Neural progenitor cell (in vitro differentiated cells): ENCODE data around the gene TK2. TPM values are rescaled to one million over a fixed set of nuclear protein-coding genes. Genes with fewer than 3 reads are reported as not detected.

Experiments
- DNase-seq: peaks from one replicate; pipeline ENCODE4 v3.0.0-alpha.2; 2016; ENCODE audit warnings: low spot score
- H2AFZ ChIP-seq: fragments of 200-600 bp; sonication (generic); replicated peaks from 2 replicates; pipeline ENCODE4 v1.6.1; 2016; ENCODE audit warnings: antibody characterized with exemption
- H3F3A ChIP-seq: fragments of 200-600 bp; sonication (generic); 2 replicates; pipeline ENCODE4 v1.6.1; 2016; ENCODE audit warnings: antibody characterized with exemption, low read depth
- H3K27ac ChIP-seq: fragments of 200-600 bp; sonication (generic); 2 replicates; pipeline ENCODE4 v1.5.1; 2016; ENCODE audit warnings: mild to moderate bottlenecking
- H3K27me3 ChIP-seq: fragments of 200-600 bp; sonication (generic); 2 replicates; pipeline ENCODE4 v1.6.1; 2016; ENCODE audit warnings: mild to moderate bottlenecking, moderate library complexity
- H3K36me3 ChIP-seq: fragments of 200-600 bp; sonication (generic); 2 replicates; pipeline ENCODE4 v1.5.1; 2016
- H3K4me1 ChIP-seq: fragments of 200-600 bp; sonication (generic); 2 replicates; pipeline ENCODE4 v1.6.1; 2016; ENCODE audit warnings: mixed run types
- H3K4me2 ChIP-seq: fragments of 200-600 bp; sonication (generic); 2 replicates; pipeline ENCODE4 v1.6.1; 2016
- H3K4me3 ChIP-seq: fragments of 200-600 bp; sonication (generic); 2 replicates; pipeline ENCODE4 v1.5.1; 2016
- H3K79me2 ChIP-seq: fragments of 200-600 bp; sonication (generic); 2 replicates; pipeline ENCODE4 v1.6.1; 2016; ENCODE audit warnings: low read depth
- H3K9ac ChIP-seq: fragments of 200-600 bp; sonication (generic); 2 replicates; pipeline ENCODE4 v1.6.1; 2016
- H3K9me3 ChIP-seq: fragments of 200-600 bp; sonication (generic); 2 replicates; pipeline ENCODE4 v1.5.1; 2016; ENCODE audit warnings: low read depth
- H4K20me1 ChIP-seq: fragments of 200-600 bp; sonication (generic); 2 replicates; pipeline ENCODE4 v1.6.1; 2016; ENCODE audit warnings: low read depth
- H3K27ac Mint-ChIP-seq: 3 replicates; pipeline ENCODE4 v1.8.0; 2021; ENCODE audit warnings: mixed read lengths
- H3K27me3 Mint-ChIP-seq: 2 replicates; pipeline ENCODE4 v1.8.0; 2022; ENCODE audit warnings: low read depth, mild to moderate bottlenecking, inconsistent platforms, moderate library complexity, mixed read lengths; ENCODE audit not compliant: insufficient read depth
- H3K36me3 Mint-ChIP-seq: 3 replicates; pipeline ENCODE4 v1.8.0; 2021; ENCODE audit warnings: mixed read lengths
- H3K4me1 Mint-ChIP-seq: 3 replicates; pipeline ENCODE4 v1.8.0; 2021; ENCODE audit warnings: mixed read lengths
- H3K4me3 Mint-ChIP-seq: 3 replicates; pipeline ENCODE4 v1.8.0; 2021; ENCODE audit warnings: mild to moderate bottlenecking, moderate library complexity, mixed read lengths
- H3K9me3 Mint-ChIP-seq: 3 replicates; pipeline ENCODE4 v1.8.0; 2020; ENCODE audit warnings: mixed read lengths
- CTCF ChIP-seq: fragments of 200-600 bp; sonication (generic); IDR thresholded peaks from 2 replicates; pipeline ENCODE4 v1.5.1; 2017; ENCODE audit warnings: antibody characterized with exemption, mild to moderate bottlenecking
- EZH2 ChIP-seq: fragments of 200-600 bp; sonication (generic); IDR thresholded peaks from 2 replicates; pipeline ENCODE4 v1.6.1; 2017; ENCODE audit warnings: antibody characterized with exemption, mild to moderate bottlenecking, moderate library complexity
- EZH2phosphoT487 ChIP-seq: fragments of 200-600 bp; sonication (generic); IDR thresholded peaks from 2 replicates; pipeline ENCODE4 v1.6.1; 2017; ENCODE audit warnings: antibody characterized with exemption
- total RNA-seq: library from RNA; depleted of rRNA; stranded (reverse); fragments of >200 nt; gene quantifications from 2 replicates; pipeline ENCODE4 v1.2.3, GENCODE V29; 2015; ENCODE audit warnings: low replicate concordance

Gene TK2
- total RNA-seq, 1 donor from 2014 or later, result 7.3 TPM

- H3K9ac ChIP-seq, result no peak overlapping the region
- no peaks in the 10 kb centered on the region for H3K9me3 ChIP-seq
- H3K27me3 ChIP-seq, result no peaks in the 10 kb centered on the region
- H3K36me3 ChIP-seq, result no peaks in the 10 kb centered on the region
- no peak overlapping the region for H3K4me2 ChIP-seq
- H3K36me3 Mint-ChIP-seq, result no peaks in the 10 kb centered on the region
- H3K79me2 ChIP-seq, result no peaks in the 10 kb centered on the region
- H3K4me3 ChIP-seq, result no peak overlapping the region
- H3K9me3 Mint-ChIP-seq, result no peaks in the 10 kb centered on the region
- no peak overlapping the region for H3K27ac Mint-ChIP-seq
- DNase-seq, result peak; percentile 69
- no peak overlapping the region for H2AFZ ChIP-seq
- H4K20me1 ChIP-seq, result no peaks in the 10 kb centered on the region
- H3K27me3 Mint-ChIP-seq, result peaks cover 13% of the 10 kb centered on the region
- H3K4me1 ChIP-seq, result no peaks in the 10 kb centered on the region
- H3F3A ChIP-seq, result no peaks in the 10 kb centered on the region
- H3K27ac ChIP-seq, result no peak overlapping the region
- H3K4me3 Mint-ChIP-seq, result no peak overlapping the region
- TF ChIP-seq CTCF, result peak; percentile 66
- TF ChIP-seq EZH2, result no peak
- H3K4me1 Mint-ChIP-seq, result peaks cover 15% of the 10 kb centered on the region
Observed at GRCh38 chr16:66478733-66479511, 71.0 kb downstream of the TK2 start.

DNA sequence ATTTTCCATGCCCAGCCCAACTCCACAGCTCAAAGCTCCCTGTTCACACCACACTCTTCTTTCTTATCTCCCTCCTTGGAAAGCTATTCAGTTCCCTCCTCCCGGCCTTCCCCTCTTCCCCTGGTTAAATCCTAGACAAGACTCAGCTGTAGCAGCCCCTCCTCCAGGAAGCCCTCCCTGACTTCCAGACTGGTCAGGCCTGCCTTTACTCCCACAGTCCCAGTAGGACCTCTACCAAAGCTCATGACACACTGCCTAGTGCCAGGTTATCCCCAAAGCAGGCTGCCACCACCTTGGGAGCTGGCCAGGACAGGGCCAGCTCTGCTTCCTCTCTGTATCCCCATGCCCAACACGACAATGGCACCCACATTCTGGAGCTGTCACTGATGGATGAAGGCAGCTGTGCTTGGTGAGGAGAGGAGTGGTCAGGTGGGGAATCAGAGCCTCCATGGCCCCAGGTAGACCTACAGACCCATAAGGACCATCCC, 72.8 kb downstream of the TK2 start:
- no peak overlapping the region for H3K4me3 ChIP-seq
- peaks cover 8% of the 10 kb centered on the region for H3K4me1 Mint-ChIP-seq
- no peak overlapping the region for H3K27ac ChIP-seq
- H3K36me3 ChIP-seq, result no peaks in the 10 kb centered on the region
- H4K20me1 ChIP-seq, result no peaks in the 10 kb centered on the region
- H3K4me3 Mint-ChIP-seq, result peak overlapping the region; percentile 6
- no peak for DNase-seq
- TF ChIP-seq EZH2phosphoT487, result no peak
- no peak for TF ChIP-seq EZH2
- TF ChIP-seq CTCF, result no peak
- no peaks in the 10 kb centered on the region for H3K9me3 Mint-ChIP-seq
- H3K9ac ChIP-seq, result no peak overlapping the region
- peaks cover 8% of the 10 kb centered on the region for H3K27me3 Mint-ChIP-seq
- H3K36me3 Mint-ChIP-seq, result no peaks in the 10 kb centered on the region
- no peak overlapping the region for H2AFZ ChIP-seq
- H3K4me1 ChIP-seq, result no peaks in the 10 kb centered on the region
- H3K4me2 ChIP-seq, result no peak overlapping the region
- peak overlapping the region; percentile 60 for H3K27ac Mint-ChIP-seq
- H3K9me3 ChIP-seq, result no peaks in the 10 kb centered on the region
- H3K79me2 ChIP-seq, result no peaks in the 10 kb centered on the region
- no peaks in the 10 kb centered on the region for H3F3A ChIP-seq
- no peaks in the 10 kb centered on the region for H3K27me3 ChIP-seq

GRCh38 chr16:66476328-66477027, 73.4 kb downstream of the TK2 start:
- Histone ChIP-seq H3F3A (no peaks in the 10 kb centered on the region), H3K27me3 (no peaks in the 10 kb centered on the region), H3K9me3 (no peaks in the 10 kb centered on the region), H3K36me3 (no peaks in the 10 kb centered on the region), H3K4me1 (no peaks in the 10 kb centered on the region), H4K20me1 (no peaks in the 10 kb centered on the region), H2AFZ (no peak overlapping the region), H3K9ac (no peak overlapping the region), H3K27ac (no peak overlapping the region), H3K79me2 (no peaks in the 10 kb centered on the region), H3K4me2 (no peak overlapping the region), H3K4me3 (no peak overlapping the region)
- Mint-ChIP-seq H3K27me3 (peaks cover 10% of the 10 kb centered on the region), H3K4me1 (peaks cover 11% of the 10 kb centered on the region), H3K27ac (no peak overlapping the region), H3K9me3 (no peaks in the 10 kb centered on the region), H3K36me3 (no peaks in the 10 kb centered on the region), H3K4me3 (peak overlapping the region; percentile 6)
- no peak for TF ChIP-seq EZH2
- no peak for TF ChIP-seq EZH2phosphoT487
- TF ChIP-seq CTCF, result no peak
- DNase-seq, result no peak
